ENCODE results near the gene KRT73.
A peak's percentile ranks its signal among the peaks of the same experiment; 100 is the strongest.
"Not testable (repeated sequence)": the region's sequence is repeated elsewhere in the genome, so short reads cannot be mapped to it uniquely, and the experiment has no call there.

Gene KRT73

DNA sequence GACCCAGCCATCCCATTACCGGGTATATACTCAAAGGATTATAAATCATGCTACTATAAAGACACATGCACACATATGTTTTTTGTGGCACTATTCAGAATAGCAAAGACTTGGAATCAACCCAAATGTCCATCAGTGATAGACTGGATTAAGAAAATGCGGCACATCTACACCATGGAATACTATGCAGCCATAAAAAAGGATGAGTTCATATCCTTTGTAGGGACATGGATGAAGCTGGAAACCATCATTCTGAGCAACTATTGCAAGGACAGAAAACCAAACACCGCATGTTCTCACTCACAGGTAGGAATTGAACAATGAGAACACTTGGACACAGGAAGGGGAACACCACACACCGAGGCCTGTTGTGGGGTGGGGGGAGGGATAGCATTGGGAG, 24.1 kb downstream of the KRT73 start:
- DNase-seq, result not testable (repeated sequence)

DNA sequence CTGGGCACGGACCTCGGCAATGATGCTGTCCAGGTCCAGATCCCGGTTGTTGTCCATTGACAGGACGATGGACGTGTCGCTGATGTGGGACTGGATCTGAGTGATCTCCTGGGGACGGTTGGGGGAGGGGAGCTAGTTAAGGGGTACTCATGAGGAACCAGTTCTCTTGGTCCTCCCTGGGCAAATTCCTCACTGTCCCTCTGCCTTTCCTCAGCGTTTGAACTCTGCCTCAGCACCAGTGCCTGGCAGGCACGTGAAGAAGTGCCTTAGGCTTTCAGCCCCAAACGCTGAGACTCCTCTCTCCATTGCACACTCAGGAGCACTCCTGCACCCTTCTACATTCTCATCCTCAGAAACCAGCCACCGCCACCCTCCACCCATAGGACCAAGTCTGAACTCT, 26.8 kb downstream of the KRT73 start:
- DNase-seq, result no peak

DNA sequence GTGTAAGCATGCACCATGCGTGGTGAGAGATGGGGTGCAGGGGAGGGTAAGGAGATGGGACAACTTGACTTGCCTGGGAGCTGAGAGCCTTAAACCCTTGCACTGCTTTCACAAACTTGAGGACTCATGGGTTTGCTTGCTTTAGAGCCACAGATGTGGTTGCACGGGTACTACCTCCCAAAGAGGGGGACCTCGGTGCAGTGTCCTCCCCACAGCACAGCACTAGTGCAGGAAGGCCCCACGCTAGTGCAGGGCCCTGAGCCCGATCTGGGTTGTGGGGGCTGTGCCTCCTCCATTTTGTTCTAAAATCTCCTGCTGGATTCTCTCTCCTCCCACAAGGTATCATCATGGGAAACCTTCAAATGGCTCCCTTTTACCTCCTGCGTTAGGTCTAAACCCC, 28.3 kb downstream of the KRT73 start:
- DNase-seq, result no peak

DNA sequence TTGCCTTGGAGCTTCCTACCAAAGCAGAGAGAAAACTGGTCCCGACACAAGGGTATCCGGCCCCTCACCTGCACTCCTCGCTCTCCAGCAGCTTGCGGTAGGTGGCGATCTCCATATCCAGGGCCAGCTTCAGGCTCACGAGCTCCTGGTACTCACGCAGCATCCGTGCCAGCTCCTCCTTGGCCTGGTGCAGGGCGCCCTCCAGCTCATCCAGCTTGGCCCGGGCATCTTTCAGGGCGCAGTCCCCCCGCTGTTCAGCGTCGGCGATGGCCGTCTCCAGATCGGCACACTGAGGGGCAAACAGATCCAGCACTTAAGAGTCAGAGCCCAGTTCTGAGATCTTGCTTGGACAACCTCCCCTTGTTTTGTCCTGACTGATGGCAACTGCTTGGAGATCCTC, 30.8 kb downstream of the KRT73 start:
- DNase-seq, result no peak

DNA sequence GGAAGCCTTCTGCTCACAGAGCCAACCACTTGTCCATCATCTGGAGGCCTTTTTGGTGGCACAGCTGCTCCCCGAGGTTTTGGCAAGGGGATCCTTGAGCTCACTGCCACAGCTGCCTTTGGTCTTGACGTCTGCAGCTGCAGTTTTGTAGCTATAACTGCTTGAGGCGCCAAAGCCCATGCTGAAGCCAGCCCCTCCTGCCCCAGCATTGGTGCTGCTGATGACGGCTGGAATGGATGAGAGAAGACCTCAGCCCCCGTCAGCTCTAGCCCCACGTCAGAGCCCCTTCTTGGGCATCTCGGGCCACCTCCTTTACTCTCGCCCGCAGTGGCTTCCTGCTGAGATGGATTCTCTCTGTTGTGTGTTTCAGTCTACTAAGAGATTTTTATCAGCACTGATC, 32.4 kb downstream of the KRT73 start:
- no peak for DNase-seq

DNA sequence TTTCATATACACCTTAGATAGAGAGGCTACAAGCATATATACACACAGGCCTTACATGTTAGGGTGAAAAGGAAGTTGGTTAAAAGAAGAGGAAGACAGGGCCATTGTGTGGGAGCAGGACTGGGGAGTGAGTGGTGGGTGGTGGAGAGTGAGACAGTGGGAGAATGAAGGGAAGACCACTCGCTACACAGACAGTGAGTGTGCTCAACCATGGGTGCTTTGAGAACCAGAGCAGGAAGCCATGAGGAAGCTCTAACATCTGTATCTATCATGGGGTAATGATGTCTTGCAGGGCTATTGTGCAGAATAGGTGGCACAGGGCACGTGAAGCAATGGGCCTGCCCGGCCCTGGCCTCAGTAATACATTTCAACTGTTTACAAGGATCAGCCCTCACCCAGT, 33.3 kb downstream of the KRT73 start:
- no peak for DNase-seq

DNA sequence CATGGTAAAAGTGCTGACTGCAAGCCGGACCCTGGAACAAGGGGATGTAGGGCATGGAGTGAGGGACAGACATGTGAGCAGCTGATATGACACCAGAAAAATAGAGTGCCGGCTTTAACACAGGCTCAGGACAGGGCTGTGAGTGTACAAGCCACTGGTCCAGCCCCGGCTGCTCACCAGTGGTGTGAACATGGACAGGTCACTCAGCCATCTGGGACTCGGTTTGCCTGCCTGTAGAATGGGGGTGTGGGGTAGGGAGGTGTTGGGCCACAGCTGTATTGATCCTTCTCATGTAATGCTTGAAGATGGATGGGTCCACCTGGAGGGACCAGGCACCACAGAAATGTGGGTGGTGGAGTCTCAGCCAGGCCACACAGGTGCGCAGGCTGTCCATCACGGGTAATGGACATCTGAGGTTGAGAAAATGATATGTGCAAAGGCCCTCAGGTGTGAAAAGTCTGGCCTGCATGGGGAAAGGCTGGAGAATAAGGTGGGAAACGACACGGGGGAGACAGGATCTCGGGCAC, 34.1 kb downstream of the KRT73 start:
- no peak for DNase-seq

DNA sequence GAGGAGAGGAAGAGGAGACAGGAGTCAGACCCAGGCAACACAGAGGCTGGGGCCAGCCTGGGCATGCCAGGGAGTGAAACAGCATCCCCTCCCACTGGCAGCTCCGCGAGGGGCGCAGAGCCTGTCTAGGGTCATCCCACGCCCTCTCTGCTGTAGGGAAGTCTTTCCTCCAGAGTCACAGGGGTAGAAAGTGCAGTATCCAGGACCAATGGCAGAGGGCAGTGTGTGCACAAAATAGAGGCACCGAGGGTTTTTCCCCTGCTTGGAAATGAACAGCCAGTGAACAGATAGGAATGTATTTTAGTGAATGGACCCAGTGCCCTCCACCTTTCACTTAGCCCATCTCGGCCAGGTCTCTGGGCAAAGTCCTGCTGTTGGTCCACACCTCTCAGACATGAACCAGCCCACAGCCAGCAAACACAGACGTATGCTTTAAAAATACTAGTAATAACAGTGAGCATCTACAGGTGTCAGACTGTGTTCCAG, 35.3 kb downstream of the KRT73 start:
- DNase-seq, result peak; percentile 66

DNA sequence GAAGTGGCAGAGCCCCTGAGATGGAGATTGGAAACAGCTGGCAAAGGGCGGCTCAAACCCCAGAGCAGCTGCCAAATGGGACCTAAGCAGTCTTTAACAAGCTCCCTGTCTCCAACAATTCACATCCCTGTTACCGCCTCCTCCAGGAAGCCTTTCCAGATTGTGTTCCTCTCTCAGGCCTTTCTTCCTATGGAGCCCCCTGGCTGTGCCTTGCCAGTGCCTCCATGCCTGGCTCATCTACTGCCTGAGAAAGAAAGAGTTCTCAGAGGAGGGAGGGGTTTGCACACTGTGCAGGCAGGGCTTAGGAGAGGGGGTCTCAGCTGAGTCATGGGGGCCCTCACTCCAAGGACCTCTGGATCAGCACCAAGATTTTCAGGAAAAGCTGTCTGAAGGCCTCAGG, 35.9 kb downstream of the KRT73 start:
- no peak for DNase-seq

DNA sequence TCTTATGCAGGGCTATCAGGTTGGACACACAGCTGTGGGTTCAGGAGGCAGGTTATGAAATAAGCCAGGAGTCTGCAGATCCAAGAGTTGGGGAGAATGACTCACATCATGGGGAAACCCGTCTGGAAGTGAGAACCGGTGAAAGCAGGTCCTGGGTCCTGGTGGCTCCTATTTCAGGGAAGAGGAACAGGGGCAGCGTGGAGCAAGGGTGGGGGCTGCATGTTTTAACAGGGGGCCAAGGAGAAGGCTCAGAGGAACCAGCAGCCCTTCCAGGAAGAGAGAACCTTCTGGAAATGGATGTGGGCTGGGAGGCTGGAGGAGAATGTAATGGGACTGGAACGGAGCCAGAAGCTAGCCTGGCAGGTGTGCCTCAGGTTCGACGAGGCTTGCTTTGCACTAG, 36.9 kb downstream of the KRT73 start:
- peak; percentile 58 for DNase-seq

DNA sequence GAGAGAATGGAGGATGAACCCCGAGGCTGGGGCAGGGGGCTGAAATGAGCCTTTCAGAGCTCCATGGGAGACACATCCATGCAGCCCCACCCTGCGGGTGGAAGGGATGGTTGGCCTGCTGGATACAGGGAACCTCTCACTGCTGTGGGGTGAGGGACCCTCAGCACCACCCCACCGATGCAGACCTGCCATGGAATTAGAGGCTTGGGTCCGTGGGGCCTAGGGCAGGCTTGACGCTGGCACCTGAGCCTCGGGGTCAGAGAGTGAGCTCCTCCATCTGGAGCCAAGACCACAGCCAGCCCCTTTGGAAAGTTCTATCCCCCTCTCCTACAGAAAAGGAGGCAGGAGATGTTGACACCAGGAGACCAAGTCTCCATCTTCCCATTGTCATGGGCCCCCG, 37.3 kb downstream of the KRT73 start:
- no peak for DNase-seq

DNA sequence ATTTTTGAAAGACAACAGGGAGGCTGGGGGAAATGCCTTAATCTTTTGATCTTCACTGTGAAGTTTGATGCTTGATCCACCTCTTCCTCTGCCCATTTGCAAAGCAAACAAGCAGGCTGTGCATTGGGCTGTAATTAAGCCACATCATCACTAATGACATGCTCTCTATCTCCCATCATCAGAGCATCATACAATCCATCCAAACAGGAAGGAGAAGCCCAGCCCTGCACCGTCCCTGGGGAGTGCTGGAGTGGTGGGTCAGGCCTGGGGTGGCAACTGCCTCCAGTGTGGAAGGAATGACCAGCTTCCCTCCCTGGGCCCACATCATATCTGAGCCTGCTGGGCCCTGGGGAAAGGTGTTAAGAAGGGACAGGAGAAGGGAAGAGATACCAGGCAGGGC, 37.9 kb downstream of the KRT73 start:
- DNase-seq, result no peak

DNA sequence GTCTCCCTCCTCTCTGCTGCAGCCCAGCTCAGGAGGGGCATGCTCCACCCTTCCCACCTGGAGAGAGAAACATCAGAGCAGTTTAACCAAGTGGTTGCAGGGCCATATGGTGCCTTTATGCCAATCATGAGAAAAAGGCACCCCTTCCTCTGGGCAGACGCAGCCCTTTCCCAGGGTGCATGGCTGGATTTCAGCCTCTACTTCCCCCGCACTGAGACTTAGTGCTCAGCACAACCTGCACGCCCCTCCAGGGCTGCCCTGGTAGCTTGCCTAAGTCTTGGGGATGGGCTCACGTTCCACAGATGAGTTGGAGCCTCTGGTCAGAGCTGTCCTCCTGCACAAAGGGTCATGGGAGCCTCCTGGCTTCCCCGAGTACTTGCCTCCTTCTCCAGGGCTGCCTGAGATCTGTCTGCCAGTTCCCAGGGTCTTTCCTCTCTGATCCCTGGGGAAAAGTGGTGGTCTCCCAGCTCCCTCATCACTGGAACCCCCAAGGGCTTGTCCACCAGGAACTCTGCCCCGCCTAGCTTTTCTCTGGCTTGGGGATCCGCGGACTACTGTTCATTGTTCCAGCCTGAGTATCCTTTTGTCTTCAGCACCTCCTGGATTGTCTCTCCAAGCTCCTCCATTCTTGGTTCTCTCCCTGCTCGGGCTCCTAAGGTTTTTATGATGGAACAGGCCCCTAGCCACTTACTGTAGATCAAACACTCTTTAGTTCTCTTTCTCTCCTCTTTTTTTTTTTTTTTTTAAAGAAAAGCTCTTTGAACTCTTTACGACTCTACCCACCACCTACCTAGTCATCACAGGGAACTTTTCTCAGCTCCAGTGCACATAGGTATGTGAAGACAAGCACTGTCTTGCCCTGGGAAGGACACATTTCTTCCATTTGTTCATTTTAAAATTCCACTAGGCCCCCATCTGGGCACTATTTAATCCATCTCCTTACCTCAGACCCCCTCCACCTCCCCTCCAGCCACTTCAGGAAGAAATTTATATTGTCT, 38.6 kb downstream of the KRT73 start:
- DNase-seq, result no peak

DNA sequence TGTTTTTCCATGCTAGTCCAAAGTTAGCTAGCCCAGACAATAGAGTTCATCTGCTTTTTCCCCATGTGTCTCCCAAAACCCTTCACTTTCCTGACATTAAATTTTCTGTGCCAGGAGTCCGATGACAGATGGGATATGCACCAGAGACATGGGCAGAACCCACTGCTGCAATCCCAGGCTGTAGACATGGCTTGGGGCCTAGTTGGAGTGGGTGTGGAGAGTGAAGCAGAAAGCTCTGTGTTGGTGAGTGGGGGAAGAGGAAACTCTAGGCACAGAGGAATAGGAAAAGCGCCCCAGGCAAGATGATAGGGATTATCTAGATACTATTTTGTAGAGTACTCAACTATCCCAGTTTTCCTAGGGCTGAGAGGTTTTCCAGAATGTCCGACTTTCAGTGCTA, 39.9 kb downstream of the KRT73 start:
- DNase-seq, result no peak

DNA sequence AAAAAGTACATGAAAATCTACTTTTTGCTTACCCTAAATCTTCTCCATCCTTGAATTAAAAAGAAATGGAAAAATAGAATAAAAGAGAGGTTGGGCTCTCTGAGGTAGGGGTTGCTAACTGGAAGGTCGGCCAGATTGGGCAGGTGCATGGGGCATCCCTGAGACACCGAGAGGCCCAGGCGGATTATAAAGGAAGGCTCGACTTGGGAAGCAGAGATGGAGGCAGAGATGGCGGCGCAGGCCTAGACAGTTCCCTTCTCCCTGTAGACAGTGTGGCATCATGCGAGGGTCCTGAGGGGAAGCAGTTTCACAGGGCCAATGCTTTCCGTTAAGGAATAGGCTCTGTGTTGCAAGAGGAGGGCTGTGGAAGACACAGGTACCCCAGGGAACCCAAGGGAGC, 41.0 kb downstream of the KRT73 start:
- no peak for DNase-seq

DNA sequence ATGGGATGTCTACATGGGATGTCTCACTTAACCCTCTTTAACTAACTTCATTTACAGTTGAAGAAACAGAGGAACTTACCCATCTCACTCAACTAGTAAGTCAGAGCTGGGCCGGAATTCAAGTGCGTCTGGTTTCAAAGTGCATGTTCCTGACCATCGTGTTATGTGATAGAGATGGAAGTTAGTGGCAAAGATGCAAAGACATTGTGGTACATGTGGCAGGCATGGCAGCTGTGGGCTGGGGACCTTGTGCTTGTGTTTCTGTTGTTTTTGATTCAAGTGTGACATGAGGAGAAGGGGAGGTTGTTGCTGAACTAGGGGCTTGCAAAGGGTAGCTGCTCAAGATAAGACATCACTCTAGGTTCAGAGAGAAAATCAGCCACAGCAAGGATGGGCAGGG, 42.4 kb downstream of the KRT73 start:
- no peak for DNase-seq

DNA sequence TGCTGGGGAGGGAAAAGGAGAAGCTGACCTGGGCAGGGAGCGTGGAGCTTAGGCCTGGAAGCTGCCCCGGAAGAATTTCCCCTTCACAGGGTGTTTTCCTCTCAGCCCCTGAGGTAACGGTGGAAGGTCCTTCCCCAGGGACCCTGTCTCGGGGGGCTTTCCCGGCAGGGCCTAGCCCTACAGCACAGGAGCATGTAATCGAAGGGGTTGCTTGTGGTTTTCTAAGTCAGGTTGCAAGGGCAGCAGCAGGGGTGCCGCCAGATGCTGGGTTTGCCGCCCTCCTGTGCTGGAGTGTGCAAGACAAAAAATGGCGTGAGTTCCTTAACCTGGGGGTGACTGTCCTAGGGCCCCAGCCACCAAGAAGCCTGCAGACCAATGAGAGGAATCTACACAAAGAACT, 43.1 kb downstream of the KRT73 start:
- DNase-seq, result no peak

DNA sequence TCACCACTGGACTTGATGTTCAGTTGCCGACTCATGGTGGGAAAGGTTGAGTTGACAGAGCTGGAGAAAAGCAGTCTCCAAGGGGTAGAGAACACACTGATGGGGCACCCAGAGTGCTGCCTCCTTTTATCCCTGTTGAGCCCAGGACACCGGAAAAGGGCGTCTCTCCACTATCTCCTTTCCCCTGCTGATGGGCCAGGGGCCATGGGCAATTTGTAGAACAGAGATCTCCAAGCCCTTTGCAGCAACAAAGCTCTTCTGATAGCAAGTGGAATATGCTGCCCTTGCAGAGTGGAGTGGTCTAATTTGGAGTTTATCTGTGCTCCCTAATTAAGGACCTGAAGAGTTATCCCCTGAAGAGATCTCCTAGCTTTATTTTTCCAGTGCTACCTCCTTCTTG, 44.6 kb downstream of the KRT73 start, which contains the start of gene KRT74:
TSS of gene KRT74 (minus strand) at position 101 of the 400 bp plus-strand sequence. CDS start at position 35, 66 bp downstream.
- DNase-seq, result no peak

DNA sequence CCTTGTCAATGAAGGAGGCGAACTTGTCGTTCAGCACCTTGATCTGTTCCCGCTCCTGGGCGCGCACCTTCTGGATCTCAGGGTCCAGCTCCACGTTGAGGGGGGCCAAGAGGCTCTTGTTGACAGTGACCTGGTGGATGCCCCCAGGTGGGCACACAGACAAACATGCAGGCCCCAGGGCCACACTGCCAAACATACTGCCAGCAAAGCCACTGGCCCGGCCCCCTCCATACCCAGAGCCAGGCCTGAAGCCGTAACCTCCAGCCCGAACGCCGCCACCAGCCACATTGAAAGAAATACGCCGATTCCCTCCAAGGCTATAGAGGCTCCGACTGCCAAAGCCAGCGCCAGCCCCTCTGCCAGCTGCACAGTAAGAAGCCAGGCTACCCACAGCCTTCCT, 45.1 kb downstream of the KRT73 start:
- no peak for DNase-seq

DNA sequence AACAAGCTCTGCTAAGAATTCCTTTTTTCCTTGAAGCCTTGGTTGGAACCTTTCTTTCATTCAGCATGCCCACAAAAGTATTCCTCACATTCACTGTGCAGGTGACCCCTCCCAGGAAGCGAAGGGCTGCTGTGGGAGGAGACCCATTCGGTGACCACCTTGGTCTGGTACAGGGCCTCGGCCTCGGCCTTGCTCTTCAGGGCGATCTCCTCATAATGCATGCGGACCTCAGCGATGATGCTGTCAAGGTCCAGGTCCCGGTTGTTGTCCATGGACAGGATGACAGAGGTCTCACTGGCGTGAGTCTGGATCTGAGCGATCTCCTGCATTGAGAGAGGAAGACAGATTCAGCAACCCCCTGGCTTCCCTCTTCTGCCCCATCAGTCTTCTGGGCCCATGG, 47.8 kb downstream of the KRT73 start:
- no peak for DNase-seq

DNA sequence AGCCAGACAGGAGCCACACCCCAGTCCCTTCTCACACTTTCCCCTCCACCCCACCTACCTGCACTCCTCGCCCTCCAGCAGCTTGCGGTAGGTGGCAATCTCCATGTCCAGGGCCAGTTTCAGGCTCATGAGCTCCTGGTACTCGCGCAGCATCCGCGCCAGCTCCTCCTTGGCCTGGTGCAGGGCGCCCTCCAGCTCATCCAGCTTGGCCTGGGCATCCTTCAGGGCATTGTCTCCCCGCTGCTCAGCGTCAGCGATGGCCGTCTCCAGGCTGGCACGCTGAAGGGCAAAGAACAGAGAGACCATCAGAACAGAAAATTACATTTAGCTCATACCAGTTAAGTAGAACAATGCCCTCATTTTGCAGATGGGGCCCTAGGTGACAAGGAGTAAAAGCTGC, 50.2 kb downstream of the KRT73 start:
- no peak for DNase-seq

DNA sequence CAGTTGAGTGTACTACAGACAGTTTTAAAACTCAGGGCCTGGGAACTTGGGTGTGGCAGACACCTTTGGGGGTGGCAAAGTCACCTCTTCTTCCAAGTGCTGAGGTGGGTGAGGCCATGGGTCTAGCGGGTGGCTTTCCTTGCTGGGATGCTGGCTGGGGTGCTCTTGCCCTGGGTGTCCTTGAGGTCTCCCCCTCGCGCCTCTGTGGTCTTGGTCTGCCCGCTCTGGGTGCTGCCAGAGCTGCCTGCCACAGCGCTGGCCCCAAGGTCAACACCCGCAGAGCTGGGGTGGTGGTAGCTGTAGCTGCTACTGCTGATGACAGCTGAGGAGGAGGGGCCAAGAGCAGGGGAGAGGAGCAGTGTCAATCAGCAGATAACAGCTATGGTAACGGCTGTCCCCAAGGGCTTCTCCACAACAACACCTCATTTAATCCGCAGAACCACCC, 51.5 kb downstream of the KRT73 start:
- no peak for DNase-seq

DNA sequence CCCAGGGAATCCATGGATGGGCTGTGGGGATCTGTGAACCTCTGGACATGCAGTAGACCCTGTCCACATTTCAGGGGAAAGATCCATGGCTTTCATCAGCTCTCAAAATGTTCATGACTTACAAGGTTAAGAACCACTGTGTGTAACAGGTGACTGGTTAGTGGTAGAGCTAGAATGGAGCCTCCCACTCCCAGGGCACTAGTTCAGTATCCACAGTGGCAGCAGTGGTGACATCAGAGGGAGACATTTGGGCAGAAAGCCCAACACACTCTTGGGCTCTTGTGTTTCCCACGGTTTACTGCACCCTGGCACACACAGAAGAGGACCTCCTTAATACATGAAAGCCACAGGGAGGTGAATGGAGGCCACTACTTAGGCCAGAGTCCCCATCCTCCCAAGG, 53.8 kb downstream of the KRT73 start:
- peak; percentile 52 for DNase-seq

DNA sequence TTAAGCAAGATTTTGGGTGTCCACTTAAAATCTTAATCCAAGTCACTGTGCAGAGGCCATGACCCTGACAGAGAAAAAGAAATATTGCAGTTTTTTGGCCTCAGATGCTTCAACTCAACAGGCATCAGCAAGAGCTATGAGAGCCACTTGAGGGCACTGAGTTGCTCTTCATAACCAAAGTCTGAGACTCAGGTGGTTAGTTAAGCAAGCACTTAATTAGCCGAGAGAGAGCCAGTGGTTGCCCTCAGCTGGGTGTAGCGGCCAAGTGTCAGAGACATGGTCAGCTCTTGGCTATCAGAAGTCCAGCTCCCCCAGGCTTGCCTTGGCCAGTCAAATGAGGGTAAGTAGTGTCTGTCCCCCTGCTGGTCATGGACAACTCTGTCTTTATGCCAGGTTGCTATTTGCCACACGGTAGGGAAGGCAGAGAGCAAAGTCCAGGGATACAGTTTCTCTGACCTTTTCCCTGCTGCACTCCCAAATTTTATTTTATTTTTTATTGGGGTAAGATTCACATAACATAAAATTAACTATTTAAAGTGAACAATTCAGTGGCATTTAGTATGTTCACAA, 56.4 kb downstream of the KRT73 start:
- DNase-seq, result peak; percentile 22

Measured in NCI-H2029 treated with DMSO at 0.1 percent for 48 hours (cell line).